Peyer's patch (tissue), 4 donors: ENCODE results near the gene GALNT2. TPM values are rescaled to one million over a fixed set of nuclear protein-coding genes. Genes with fewer than 3 reads are reported as not detected.
A peak's percentile ranks its signal among the peaks of the same experiment; 100 is the strongest.

ENCODE experiments used
- DNase-seq, 3 donors: peaks; one replicate each; pipeline ENCODE4 v3.0.0-alpha.2; 2017 to 2019
- H3K27ac ChIP-seq, 4 donors: fragments of 200-600 bp; sonication (generic); one replicate each; pipeline ENCODE4 v1.5.1; 2016 to 2019
- H3K27me3 ChIP-seq, 2 donors: fragments of 200-600 bp; sonication (generic); one replicate each; pipeline ENCODE4 v1.5.1; 2019
- H3K36me3 ChIP-seq, 3 donors: fragments of 200-600 bp; sonication (generic); one replicate each; pipeline ENCODE4 v1.5.1; 2016 to 2019
- H3K4me1 ChIP-seq, 4 donors: fragments of 200-600 bp; sonication (generic); one replicate each; pipeline ENCODE4 v1.5.1; 2016 to 2019
- H3K4me3 ChIP-seq, 4 donors: fragments of 200-600 bp; sonication (generic); 1 replicate in 3 of 4; 2 replicates in 1 of 4; pipeline ENCODE4 v1.5.1; 2016 to 2019; ENCODE audit warnings: mild to moderate bottlenecking in 1 of 4
- H3K9me3 ChIP-seq, 4 donors: fragments of 200-600 bp; sonication (generic); one replicate each; pipeline ENCODE4 v1.5.1; 2016 to 2019; ENCODE audit warnings: mild to moderate bottlenecking in 1 of 4
- POLR2A ChIP-seq, 2 donors: fragments of 450-650 bp; IDR thresholded peaks; one replicate each; pipeline ENCODE4 v1.5.1; 2017; ENCODE audit warnings: antibody characterized with exemption in 2 of 2, mild to moderate bottlenecking in 2 of 2, moderate library complexity in 2 of 2
- total RNA-seq, 4 donors: library from RNA; depleted of rRNA; stranded (reverse); fragments of >200 nt; gene quantifications; one replicate each; pipeline ENCODE4 v1.1.0, GENCODE V29; 2016
- TF ChIP-seq, protein P1 (sequence below), 6 experiments: fragments of 450-650 bp in 4 of 6; fragments of 200-600 bp in 2 of 6; sonication (generic) in 1 of 6; IDR thresholded peaks; one replicate each; pipeline ENCODE4 v1.5.1; 2017 to 2019; ENCODE audit warnings: antibody characterized with exemption in 6 of 6, mild to moderate bottlenecking in 3 of 6, moderate library complexity in 1 of 6

Gene GALNT2
- total RNA-seq, 4 donors from 2014 or later, result 36.3 to 52.5 (median 43.6) TPM

DNA sequence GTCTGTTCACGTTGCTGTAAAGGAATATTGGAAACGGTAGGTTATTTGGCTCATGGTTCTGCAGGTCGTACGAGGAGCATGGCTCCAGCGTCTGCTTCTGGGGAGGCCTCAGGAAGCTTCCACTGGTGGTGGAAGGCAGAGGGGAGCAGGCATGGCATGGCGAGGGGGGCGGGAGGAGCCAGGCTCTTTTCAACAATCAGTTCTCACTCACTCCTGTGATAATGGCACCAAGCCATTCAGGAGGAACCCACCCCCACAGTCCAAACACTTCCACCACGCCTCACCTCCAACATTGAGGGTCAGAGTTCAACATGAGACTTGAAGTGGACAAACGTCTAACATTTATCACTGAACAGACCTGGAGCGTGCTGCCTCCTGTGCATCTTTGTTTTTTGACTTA, 217.9 kb downstream of the GALNT2 start:
- H3K27me3 ChIP-seq, result no peaks in the 10 kb centered on the region
- DNase-seq, result peak in 1 of 3 donors; percentile 40
- no peak overlapping the region for H3K4me3 ChIP-seq
- H3K36me3 ChIP-seq, result peaks cover 0 to 5% (median 0%) of the 10 kb centered on the region in 3 donors
- H3K4me1 ChIP-seq, result peaks cover 9 to 26% (median 13%) of the 10 kb centered on the region in 4 donors
- H3K9me3 ChIP-seq, result no peaks in the 10 kb centered on the region
- TF ChIP-seq, protein P1, sequence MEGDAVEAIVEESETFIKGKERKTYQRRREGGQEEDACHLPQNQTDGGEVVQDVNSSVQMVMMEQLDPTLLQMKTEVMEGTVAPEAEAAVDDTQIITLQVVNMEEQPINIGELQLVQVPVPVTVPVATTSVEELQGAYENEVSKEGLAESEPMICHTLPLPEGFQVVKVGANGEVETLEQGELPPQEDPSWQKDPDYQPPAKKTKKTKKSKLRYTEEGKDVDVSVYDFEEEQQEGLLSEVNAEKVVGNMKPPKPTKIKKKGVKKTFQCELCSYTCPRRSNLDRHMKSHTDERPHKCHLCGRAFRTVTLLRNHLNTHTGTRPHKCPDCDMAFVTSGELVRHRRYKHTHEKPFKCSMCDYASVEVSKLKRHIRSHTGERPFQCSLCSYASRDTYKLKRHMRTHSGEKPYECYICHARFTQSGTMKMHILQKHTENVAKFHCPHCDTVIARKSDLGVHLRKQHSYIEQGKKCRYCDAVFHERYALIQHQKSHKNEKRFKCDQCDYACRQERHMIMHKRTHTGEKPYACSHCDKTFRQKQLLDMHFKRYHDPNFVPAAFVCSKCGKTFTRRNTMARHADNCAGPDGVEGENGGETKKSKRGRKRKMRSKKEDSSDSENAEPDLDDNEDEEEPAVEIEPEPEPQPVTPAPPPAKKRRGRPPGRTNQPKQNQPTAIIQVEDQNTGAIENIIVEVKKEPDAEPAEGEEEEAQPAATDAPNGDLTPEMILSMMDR (IDR thresholded peaks at IDR 0.05), result no peak
- TF ChIP-seq POLR2A (IDR thresholded peaks at IDR 0.05), result no peak
- no peak overlapping the region for H3K27ac ChIP-seq

DNA sequence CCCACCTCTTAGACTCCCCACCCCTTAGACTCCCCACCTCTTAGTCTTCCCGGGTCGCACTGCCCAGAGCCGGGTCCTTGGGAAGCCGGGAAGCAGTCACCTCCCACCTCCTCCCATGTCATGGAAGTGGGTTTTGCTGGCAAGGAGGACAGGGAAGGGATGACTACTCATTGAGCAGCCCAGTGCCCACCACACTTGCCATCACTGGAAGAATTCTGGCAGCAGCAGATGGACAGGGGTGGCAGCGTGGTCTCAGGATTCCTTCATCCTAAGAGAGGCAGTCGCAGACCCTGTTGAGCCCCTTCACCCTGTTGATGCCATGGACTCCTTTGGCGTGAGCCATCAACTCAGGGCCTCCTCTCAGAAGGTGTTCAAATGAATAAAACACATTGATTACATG, 218.3 kb downstream of the GALNT2 start:
- Histone ChIP-seq H3K27ac (no peak overlapping the region), H3K36me3 (peaks cover 0 to under 1% (median 0%) of the 10 kb centered on the region in 3 donors), H3K4me3 (no peak overlapping the region), H3K27me3 (no peaks in the 10 kb centered on the region), H3K9me3 (no peaks in the 10 kb centered on the region), H3K4me1 (peaks cover 9 to 25% (median 13%) of the 10 kb centered on the region in 4 donors)
- TF ChIP-seq, protein P1 (IDR thresholded peaks at IDR 0.05), result no peak
- TF ChIP-seq POLR2A (IDR thresholded peaks at IDR 0.05), result no peak
- DNase-seq, result peak in 1 of 3 donors; percentile 40

DNA sequence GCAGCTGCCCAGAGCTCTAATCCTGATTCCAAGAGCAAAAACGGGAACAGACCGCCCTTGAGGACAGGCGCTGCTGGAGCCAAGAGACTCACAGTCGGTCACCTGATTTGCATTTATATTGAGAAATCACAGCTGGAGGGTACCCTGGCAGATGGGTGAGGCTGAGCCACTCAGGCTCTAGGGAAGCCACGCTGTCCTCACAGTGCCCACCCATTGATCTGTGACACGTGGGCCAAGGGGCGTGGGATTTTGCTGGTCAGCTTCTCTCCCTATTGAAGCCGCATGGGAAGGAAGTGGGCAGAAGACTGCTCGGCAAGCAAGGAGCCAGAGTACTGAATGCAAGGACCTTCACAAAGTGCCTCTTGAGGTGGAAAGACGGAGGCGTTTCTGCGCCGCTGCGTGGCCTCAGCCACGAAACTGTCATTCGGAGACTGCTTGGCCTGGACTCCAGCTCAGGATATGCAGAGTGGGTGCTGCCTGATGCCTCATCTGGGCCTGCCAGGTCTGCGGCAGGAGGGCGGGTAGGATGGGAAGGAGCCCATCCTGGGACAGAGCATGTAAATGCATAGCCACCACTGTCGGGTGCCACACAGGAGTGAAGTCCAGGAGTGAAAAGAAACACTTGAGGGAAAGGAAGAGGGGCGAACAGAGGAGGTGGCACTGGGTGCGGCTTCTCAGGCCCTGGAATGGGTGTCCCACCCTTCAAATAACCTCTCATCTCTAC, 219.3 kb downstream of the GALNT2 start:
- Histone ChIP-seq H3K27me3 (no peaks in the 10 kb centered on the region), H3K27ac (no peak overlapping the region), H3K36me3 (no peaks in the 10 kb centered on the region), H3K4me3 (no peak overlapping the region), H3K4me1 (peaks cover 3 to 16% (median 8%) of the 10 kb centered on the region in 4 donors), H3K9me3 (no peaks in the 10 kb centered on the region)
- TF ChIP-seq POLR2A (IDR thresholded peaks at IDR 0.05), result no peak
- TF ChIP-seq, protein P1 (IDR thresholded peaks at IDR 0.05), result no peak
- peak in 1 of 3 donors; percentile 33 for DNase-seq

GRCh38 chr1:230286890-230287269, 219.8 kb downstream of the GALNT2 start:
- Histone ChIP-seq H3K36me3 (no peaks in the 10 kb centered on the region), H3K4me1 (peaks cover 0 to 10% (median 3%) of the 10 kb centered on the region in 4 donors), H3K27ac (no peak overlapping the region), H3K9me3 (no peaks in the 10 kb centered on the region), H3K4me3 (no peak overlapping the region), H3K27me3 (no peaks in the 10 kb centered on the region)
- DNase-seq, result peak in 1 of 3 donors; percentile 38
- no peak for TF ChIP-seq POLR2A (IDR thresholded peaks at IDR 0.05)

DNA sequence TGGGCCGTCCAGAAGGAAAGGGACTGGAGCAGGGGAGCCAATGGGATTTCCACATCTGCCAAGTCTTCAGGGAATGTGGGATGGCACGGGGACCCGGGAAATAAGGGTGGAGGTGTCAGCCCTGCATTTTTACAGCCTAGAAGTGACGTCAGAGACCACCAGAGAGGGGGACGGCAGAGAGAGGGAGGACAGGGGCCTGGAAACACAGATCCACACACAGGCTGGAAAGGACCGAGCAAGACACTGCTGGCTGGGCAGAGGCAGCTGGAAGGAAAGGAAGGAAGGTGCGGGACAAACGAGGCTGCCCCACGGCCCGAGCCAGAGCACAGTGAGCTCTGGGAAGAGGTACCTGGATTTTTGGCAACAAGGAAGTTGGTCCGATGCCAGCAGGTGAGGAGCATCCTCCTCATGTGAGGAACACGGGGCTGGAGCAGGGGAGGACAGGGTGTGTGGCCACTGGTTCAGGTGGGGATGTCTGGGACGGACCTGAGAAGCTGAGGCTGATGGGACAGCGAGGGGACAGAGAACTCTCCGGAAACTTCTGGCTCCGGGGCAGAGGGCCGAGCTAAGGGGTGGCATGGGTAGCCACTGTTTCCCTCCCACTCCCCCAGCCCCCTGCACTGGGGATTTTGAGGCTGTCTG, 220.8 kb downstream of the GALNT2 start:
- DNase-seq, result peak in 1 of 3 donors; percentile 45
- Histone ChIP-seq H3K9me3 (no peaks in the 10 kb centered on the region), H3K27me3 (no peaks in the 10 kb centered on the region), H3K27ac (no peak overlapping the region), H3K4me3 (no peak overlapping the region), H3K36me3 (no peaks in the 10 kb centered on the region), H3K4me1 (peaks cover 0 to under 1% (median 0%) of the 10 kb centered on the region in 4 donors)
- no peak for TF ChIP-seq POLR2A (IDR thresholded peaks at IDR 0.05)
- TF ChIP-seq, protein P1 (IDR thresholded peaks at IDR 0.05), result no peak
